NCI-H526 treated with DMSO at 0.1 percent for 48 hours (cell line): ENCODE data around the gene ZNF668.

ENCODE experiments used
- DNase-seq: peaks from one replicate; lab custom pipeline; 2025; lab: John Stamatoyannopoulos, UW

Gene ZNF668

DNA sequence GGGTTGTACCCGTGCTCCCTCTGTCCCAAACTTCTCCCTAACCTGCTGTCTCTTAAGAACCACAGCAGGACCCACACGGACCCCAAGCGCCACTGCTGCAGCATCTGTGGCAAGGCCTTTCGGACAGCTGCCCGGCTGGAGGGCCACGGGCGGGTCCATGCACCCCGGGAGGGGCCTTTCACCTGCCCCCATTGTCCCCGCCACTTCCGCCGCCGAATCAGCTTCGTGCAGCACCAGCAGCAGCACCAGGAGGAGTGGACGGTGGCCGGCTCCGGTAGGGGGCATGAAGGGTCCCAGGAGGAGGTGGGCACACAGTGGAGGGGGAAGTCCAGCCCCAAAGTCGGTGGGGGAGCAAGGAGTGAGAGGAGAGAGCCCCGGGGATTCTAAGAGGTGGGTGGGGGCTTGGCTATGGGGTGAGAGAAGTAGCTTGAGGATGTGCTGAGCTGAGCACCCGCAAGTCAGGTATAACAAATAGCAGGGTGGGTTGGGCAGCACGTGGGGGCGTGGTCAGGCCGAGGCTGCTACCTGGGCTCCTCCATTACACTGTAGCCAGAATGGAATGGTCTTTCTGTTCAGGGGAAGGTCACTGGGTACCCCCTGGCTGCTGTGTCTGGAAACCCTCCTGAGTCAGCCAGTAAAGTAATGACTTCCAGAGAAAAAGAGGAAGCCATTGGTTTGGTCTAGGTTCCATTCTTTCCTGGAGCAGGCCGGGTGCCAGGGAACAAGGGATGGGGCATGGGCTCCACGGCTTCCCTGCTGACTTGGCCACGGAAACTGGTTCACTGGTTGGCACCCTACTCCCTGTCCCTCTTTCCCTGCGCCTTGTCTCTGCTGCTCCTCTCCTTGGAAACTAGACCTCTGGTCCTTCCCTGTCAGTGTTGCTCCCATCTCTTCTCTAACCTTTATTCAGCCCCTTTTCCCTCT, 7.7 kb upstream of the ZNF668 start:
- DNase-seq: no peak

GRCh38 chr16:31080756-31081419, 6.8 kb upstream of the ZNF668 start:
- no peak for DNase-seq

DNA sequence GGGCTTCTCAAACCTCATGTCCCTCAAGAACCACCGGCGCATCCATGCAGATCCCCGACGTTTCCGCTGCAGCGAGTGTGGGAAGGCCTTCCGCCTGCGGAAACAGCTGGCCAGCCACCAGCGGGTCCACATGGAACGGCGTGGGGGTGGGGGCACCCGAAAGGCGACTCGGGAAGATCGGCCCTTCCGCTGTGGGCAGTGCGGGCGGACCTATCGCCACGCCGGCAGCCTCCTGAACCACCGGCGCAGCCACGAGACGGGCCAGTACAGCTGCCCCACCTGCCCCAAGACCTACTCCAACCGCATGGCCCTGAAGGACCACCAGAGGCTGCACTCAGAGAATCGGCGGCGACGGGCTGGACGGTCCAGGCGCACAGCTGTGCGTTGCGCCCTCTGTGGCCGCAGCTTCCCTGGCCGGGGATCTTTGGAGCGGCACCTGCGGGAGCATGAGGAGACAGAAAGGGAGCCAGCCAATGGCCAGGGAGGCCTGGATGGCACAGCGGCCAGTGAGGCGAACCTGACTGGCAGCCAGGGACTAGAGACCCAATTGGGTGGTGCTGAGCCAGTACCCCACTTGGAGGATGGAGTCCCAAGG, 6.1 kb upstream of the ZNF668 start:
- DNase-seq: no peak

- DNase-seq: no peak
These were observed 5.4 kb upstream of the ZNF668 start for GRCh38 chr16:31079342-31079944.

- no peak for DNase-seq
These were observed 4.7 kb upstream of the ZNF668 start for GRCh38 chr16:31078597-31079341.

DNA sequence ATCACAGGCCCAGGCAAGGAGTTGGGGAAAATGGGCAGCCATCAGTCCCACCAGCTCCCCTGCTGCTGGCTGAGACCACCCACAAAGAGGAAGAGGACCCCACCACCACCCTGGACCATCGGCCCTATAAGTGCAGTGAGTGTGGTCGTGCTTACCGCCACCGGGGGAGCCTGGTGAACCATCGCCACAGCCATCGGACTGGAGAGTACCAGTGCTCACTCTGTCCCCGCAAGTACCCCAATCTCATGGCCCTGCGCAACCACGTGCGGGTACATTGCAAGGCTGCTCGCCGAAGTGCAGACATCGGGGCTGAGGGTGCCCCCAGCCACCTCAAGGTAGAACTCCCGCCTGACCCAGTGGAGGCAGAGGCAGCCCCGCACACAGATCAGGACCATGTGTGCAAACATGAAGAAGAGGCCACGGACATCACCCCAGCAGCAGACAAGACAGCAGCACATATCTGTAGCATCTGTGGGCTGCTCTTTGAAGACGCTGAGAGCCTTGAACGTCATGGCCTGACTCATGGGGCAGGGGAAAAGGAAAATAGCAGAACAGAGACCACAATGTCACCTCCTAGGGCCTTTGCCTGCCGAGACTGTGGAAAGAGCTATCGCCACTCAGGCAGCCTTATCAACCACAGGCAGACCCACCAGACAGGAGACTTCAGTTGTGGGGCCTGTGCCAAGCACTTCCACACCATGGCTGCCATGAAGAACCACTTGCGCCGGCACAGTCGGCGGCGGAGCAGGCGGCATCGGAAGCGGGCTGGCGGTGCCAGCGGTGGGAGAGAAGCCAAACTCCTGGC, 3.8 kb upstream of the ZNF668 start:
- DNase-seq: no peak

- no peak for DNase-seq
These were observed 3.0 kb upstream of the ZNF668 start for GRCh38 chr16:31077024-31077423.

- no peak for DNase-seq
These were observed 2.3 kb upstream of the ZNF668 start for GRCh38 chr16:31076319-31076718.

DNA sequence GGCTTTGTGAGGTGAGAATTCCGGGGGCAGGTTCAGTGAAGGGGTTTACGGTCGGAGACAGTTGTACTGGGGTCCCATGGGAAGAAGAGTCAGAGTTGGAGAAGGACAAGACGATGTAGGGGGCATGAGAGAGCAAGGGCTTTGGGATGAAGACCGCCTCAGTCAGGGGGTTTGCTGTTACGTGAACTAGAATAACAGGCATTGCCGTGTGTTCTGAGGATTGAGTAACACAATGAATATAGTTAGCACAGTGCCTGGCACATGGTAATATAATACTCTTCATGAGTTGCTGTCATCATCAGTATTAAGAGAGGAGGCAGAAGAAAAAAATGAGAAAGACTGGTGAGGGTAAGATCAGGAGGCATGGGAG, 759 bp upstream of the ZNF668 start:
- no peak for DNase-seq

- DNase-seq: peak; percentile 78
These were observed 684 bp downstream of the ZNF668 start for GRCh38 chr16:31073142-31073969.

GRCh38 chr16:31072540-31073141, 1.4 kb downstream of the ZNF668 start:
- DNase-seq: peak; percentile 13

- DNase-seq: no peak
These were observed 2.2 kb downstream of the ZNF668 start for GRCh38 chr16:31071861-31072260.

DNA sequence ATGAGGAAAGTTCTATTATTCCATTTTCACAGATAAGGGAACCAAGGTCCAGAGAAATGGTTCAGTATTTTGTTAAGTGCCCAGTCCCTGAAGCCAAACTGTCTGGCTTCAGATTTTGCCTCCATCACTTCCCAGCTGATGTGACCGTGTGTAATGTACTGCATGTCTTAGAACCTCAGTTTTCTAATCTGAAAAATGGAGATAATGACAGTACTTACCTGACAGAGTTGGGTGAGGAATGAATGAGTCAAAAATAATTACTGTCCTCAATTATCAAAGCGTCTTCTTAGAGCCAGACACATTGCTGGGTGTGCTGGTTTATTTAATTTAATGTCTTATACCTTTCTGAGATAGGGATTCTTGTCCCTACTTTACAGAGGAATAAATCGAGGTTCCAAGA, 6.7 kb downstream of the ZNF668 start:
- no peak for DNase-seq

DNA sequence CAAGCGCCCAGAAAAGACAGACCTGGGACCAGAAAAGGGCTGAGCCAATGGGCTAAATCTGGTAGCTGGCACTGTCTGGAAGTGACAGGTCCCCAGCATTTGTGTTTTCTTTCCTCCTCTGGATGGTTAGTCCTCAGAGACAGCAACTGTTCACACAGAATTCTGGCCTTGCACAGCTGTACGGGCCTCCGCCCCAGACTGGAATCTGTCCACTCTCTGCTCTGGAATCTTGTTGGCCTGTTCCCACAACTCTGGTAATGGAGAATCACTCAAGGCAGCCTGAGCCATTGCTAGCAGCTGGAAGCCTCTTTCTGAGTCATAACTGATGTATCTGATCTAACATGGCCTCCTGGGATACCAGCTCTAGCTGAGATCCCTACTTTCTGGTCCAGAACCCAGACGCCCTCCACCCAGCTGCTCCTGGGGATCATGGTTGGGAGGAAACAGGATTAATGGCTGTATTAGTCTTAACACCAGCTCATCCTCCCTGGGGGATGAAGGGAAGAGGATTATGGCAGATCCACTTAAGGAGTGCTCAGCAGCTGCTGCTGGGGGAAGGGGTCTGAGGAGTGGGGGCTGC, 9.1 kb downstream of the ZNF668 start:
- DNase-seq: no peak

DNA sequence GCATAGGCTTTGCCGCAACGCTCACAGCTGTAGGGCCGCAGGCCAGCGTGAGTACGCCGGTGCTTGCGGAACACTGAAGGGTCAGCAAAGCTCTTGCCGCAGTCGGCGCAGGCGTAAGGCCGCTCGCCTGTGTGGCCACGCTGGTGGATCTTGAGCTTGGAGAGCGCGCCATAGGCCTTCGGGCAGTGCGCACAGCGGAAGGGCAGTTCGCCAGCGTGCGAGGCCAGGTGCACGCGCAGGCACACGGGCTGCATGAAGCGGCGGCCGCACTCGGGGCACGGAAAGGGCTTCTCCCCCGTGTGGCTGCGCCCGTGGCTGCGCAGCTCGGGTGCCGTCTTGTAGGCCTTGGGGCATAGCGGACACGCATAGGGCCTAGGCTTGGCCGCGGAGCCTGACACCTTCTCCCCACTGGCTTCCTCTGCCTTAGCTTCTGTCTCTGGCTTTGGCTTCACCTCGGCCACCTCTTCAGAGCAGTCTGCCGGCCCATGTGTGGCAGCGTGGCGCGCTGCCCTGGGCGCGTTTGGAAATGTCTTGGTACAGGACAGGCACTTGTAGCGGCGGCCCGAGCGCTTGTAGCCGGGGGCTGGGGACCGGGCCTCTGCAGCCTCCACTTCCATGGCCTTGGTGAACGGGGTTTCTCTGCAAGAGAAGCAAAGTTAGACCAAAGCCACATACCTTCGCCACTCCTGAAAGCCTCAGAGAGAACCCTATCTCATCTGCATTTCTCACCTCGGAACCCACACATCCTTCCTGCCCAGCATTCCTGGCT, 10.0 kb downstream of the ZNF668 start:
- no peak for DNase-seq

DNA sequence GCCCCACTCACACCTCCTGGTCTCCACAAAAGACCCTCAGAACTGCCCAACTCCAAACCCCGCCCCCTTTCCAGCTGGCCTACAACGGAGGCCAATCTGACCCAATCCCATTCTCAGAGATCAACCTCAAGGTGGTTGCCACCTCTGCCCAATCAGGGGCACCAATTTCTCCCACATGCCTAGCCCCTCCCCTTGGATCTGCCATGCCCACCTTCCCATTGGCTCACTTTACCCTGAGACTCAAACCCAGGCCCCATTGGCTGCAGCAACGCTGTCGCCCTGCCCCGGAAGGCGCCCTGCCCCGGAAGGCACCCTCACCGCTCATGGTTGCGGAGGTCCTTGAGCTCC, 10.6 kb downstream of the ZNF668 start:
- DNase-seq: no peak

- no peak for DNase-seq
These were observed 12.1 kb downstream of the ZNF668 start for GRCh38 chr16:31061813-31062440.

GRCh38 chr16:31061126-31061812, 12.8 kb downstream of the ZNF668 start:
- no peak for DNase-seq
